ENCODE data around the gene ERGIC1. TPM values are rescaled to one million over a fixed set of nuclear protein-coding genes. Genes with fewer than 3 reads are reported as not detected.
A peak's percentile ranks its signal among the peaks of the same experiment; 100 is the strongest.

Gene ERGIC1
- total and polyA plus RNA-seq, 8 donors: 116 to 229 (median 125) TPM

DNA sequence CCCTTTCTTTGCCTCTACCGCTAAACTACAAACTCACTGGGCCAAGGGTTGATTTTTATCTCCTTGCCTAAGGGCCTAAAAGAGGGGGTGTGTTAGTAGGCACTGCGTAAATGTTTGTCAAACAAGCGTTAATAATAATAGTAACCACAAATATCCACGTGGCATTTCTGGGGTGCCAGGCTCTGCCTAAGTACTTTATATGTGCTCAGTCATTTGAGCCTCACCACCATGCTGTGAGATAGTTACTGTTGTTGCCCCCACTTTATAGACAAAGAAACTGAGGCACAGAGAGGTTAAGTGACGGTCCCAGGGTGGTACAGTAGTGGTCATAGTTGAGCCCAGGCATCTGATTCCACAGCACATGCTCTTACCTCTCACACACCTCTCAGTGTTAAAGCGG, 52.4 kb downstream of the ERGIC1 start:
- Histone ChIP-seq H3K9me3 (no peaks in the 10 kb centered on the region), H3K27ac (peak overlapping the region; percentile 84 to 98), H3K27me3 (no peaks in the 10 kb centered on the region), H3K4me1 (peaks cover 15 to 84% of the 10 kb centered on the region in 2 donors), H3K36me3 (peaks cover 0 to 32% of the 10 kb centered on the region in 2 donors), H3K4me3 (no peak overlapping the region)
- ATAC-seq: peak; percentile 23
- no peak for DNase-seq
- intact Hi-C loops (cut with DNase I): no loop called here
- TF ChIP-seq, protein P1, sequence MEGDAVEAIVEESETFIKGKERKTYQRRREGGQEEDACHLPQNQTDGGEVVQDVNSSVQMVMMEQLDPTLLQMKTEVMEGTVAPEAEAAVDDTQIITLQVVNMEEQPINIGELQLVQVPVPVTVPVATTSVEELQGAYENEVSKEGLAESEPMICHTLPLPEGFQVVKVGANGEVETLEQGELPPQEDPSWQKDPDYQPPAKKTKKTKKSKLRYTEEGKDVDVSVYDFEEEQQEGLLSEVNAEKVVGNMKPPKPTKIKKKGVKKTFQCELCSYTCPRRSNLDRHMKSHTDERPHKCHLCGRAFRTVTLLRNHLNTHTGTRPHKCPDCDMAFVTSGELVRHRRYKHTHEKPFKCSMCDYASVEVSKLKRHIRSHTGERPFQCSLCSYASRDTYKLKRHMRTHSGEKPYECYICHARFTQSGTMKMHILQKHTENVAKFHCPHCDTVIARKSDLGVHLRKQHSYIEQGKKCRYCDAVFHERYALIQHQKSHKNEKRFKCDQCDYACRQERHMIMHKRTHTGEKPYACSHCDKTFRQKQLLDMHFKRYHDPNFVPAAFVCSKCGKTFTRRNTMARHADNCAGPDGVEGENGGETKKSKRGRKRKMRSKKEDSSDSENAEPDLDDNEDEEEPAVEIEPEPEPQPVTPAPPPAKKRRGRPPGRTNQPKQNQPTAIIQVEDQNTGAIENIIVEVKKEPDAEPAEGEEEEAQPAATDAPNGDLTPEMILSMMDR (IDR thresholded peaks at IDR 0.05): no peak

DNA sequence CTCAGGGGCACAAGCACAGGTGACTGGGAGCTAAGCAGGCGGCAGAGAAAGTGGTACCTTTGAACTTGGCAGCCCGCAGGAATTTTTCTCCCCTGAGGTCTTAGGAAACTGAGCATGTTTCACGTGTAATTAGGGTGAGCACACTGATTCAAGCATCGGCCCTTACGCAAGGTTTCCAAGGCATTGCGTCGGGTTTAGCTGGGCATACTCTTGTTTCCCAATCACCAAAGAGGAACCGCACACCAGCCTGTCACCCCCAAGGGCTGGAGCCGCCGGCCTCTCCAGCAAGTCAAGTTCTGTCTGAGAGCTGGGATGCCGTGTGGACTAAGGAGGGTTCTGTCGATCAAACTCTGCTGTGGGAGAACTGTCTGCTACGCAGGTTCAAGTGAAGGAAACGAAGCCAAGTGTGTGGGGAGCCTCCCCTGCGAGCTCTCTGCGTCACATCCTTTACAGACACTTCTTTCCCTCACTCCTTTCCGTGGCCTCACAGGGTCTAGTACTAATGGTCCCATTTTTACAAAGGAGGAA, 53.0 kb downstream of the ERGIC1 start:
- H3K36me3 ChIP-seq: peaks cover 0 to 33% of the 10 kb centered on the region in 2 donors
- H3K4me3 ChIP-seq: no peak overlapping the region
- no peaks in the 10 kb centered on the region for H3K27me3 ChIP-seq
- DNase-seq: peak in 3 of 4 donors; percentile 85 to 94 (median 93)
- peak; percentile 84 for ATAC-seq
- peak overlapping the region; percentile 84 to 98 for H3K27ac ChIP-seq
- TF ChIP-seq, protein P1 (IDR thresholded peaks at IDR 0.05): no peak
- intact Hi-C loops (cut with DNase I): no loop called here
- no peaks in the 10 kb centered on the region for H3K9me3 ChIP-seq
- H3K4me1 ChIP-seq: peaks cover 18 to 84% of the 10 kb centered on the region in 2 donors

DNA sequence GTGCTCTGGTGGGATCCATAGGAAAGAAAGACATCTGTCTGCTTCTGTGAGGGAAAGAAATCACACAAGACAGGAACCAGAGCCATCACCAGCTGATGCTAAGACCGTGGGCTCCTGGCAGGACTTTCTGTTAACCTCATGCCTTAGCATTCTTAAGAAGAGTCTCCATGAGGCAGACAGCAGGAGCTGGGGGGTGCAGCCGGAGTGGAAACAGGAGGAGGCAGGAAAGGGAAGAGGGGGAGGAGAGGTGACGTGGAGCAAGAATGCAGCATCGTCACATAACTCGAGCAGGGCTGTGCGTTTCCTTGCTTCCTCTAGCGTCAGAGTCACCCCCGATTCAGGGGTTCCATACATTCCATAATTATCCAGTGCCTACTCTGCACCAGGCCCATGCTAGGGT, 53.6 kb downstream of the ERGIC1 start:
- TF ChIP-seq, protein P1 (IDR thresholded peaks at IDR 0.05): no peak
- Histone ChIP-seq H3K4me1 (peaks cover 18 to 84% of the 10 kb centered on the region in 2 donors), H3K27me3 (no peaks in the 10 kb centered on the region), H3K9me3 (no peaks in the 10 kb centered on the region), H3K27ac (peak overlapping the region; percentile 84 to 98), H3K4me3 (no peak overlapping the region), H3K36me3 (peaks cover 0 to 33% of the 10 kb centered on the region in 2 donors)
- DNase-seq (peak in 1 of 4 donors; percentile 75), ATAC-seq (peak; percentile 12)
- intact Hi-C loops (cut with DNase I): no loop called here

DNA sequence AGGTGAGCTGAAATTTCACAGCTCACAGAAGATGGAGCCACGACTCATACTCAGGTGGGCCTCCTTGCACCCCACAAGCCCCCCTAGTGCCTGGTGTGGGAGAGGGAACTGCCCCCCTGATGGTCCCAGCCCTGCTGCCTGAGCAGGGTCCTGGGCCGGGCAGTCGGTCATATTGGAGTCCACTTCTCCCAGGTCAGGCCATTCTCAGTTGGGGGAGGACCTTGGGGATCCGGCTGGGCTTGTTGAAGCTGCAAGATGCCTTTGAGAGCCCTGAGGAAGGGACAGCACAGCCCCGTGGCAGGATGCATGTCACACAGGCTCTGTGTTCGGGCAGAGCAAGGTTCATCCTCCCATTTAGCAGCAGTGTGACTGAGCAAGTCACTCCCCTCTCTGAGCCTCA, 56.6 kb downstream of the ERGIC1 start:
- intact Hi-C loops (cut with DNase I): no loop called here
- no peak for DNase-seq
- no peaks in the 10 kb centered on the region for H3K9me3 ChIP-seq
- no peaks in the 10 kb centered on the region for H3K27me3 ChIP-seq
- peaks cover 18 to 55% of the 10 kb centered on the region in 2 donors for H3K4me1 ChIP-seq
- H3K4me3 ChIP-seq: no peak overlapping the region
- peaks cover 0 to 33% of the 10 kb centered on the region in 2 donors for H3K36me3 ChIP-seq
- TF ChIP-seq, protein P1 (IDR thresholded peaks at IDR 0.05): no peak
- ATAC-seq: no peak
- H3K27ac ChIP-seq: peak overlapping the region in 1 of 2 donors; percentile 19

DNA sequence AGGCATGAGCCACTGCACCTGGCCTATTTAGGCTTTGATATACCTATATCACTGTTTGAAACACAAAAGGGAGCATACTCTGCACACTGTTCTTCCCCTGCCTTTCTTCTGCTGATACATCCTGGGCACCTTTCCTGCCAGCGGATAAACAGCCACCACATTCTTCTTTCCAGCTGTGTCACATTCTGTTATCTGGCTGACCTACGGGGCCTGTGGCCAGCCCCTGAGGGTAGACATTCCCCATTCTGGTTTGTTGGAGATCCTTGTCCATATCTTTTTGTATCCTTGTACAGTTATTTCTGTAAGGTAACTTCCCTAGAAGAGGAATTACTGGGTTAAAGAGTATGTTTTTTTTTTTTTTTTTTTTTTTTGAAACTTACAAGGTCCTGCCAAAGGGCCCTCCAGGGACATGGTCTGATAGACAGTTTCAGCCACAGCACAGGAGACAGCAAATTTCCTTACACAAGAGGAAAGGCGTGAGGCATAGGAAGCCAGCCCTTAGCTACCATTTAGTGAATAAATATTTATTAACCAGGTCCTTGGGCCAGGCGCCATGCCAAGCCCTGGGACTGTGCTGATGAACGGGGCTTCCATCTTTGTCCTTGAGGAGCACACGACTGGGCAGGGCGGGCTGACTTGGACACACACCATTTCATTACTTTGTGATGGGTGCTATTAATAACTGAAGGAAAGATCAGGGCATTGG, 57.8 kb downstream of the ERGIC1 start:
- TF ChIP-seq, protein P1 (IDR thresholded peaks at IDR 0.05): no peak
- Histone ChIP-seq H3K27ac (peak overlapping the region; percentile 58 to 64), H3K9me3 (no peaks in the 10 kb centered on the region), H3K36me3 (peaks cover 0 to 41% of the 10 kb centered on the region in 2 donors), H3K4me1 (peaks cover 16 to 53% of the 10 kb centered on the region in 2 donors), H3K4me3 (no peak overlapping the region), H3K27me3 (no peaks in the 10 kb centered on the region)
- intact Hi-C loops (cut with DNase I): no loop called here
- ATAC-seq (peak; percentile 59), DNase-seq (peak in 2 of 4 donors; percentile 68 to 69)

Measured in left lung (tissue), 10 donors.